GM12878 (cell line): ENCODE data around the gene NUP93. TPM values are rescaled to one million over a fixed set of nuclear protein-coding genes. Genes with fewer than 3 reads are reported as not detected.
A peak's percentile ranks its signal among the peaks of the same experiment; 100 is the strongest.

Experiments
- CHD4 ChIP-seq: fragments of 200-600 bp; sonication (generic); IDR thresholded peaks from 2 replicates; pipeline ENCODE4 v1.6.1; 2016; ENCODE audit warnings: mild to moderate bottlenecking
- E2F8 ChIP-seq: fragments of 450-650 bp; IDR thresholded peaks from 2 replicates; pipeline ENCODE4 v1.6.1; 2018; ENCODE audit warnings: mild to moderate bottlenecking, low read depth, moderate library complexity; ENCODE audit not compliant: partially characterized antibody
- IKZF2 ChIP-seq, 2 experiments: fragments of 450-650 bp; IDR thresholded peaks; 2 replicates each; pipeline ENCODE4 v1.6.1; 2017; ENCODE audit warnings: mild to moderate bottlenecking in 2 of 2, moderate library complexity in 2 of 2
- IRF4 ChIP-seq: IDR thresholded peaks from 2 replicates; pipeline ENCODE4 v1.6.1; 2011; ENCODE audit warnings: low read depth, low read length
- NR2C1 ChIP-seq: fragments of 450-650 bp; IDR thresholded peaks from 2 replicates; pipeline ENCODE4 v1.6.1; 2017; ENCODE audit warnings: antibody characterized with exemption, mild to moderate bottlenecking, moderate library complexity
- NR2C2 ChIP-seq: IDR thresholded peaks from 2 replicates; pipeline ENCODE4 v1.6.1; 2011; ENCODE audit warnings: borderline replicate concordance, low read depth; ENCODE audit not compliant: control insufficient read depth, insufficient read length
- NR2F1 ChIP-seq: fragments of 450-650 bp; conservative IDR thresholded peaks from 2 replicates; pipeline ENCODE4 v1.6.1; 2017; ENCODE audit warnings: mild to moderate bottlenecking
- POLR2AphosphoS2 ChIP-seq: IDR thresholded peaks from 2 replicates; pipeline ENCODE4 v1.6.1; 2011; ENCODE audit warnings: low read depth, mild to moderate bottlenecking, low read length, improper control_type of control experiment, moderate library complexity
- RBBP5 ChIP-seq: fragments of 200-600 bp; sonication (generic); conservative IDR thresholded peaks from 2 replicates; pipeline ENCODE4 v1.6.1; 2016
- RFX5 ChIP-seq: IDR thresholded peaks from 2 replicates; pipeline ENCODE4 v1.6.1; 2011; ENCODE audit warnings: low read depth, low read length, improper control_type of control experiment
- SIN3A ChIP-seq: IDR thresholded peaks from 2 replicates; pipeline ENCODE4 v1.6.1; 2012; ENCODE audit warnings: low read depth, low read length, improper control_type of control experiment
- SREBF1 ChIP-seq: IDR thresholded peaks from 2 replicates; pipeline ENCODE4 v1.6.1; 2012; ENCODE audit warnings: mild to moderate bottlenecking, low read length
- STAT3 ChIP-seq: IDR thresholded peaks from 2 replicates; pipeline ENCODE4 v1.6.1; 2011; ENCODE audit warnings: low read depth, low read length, improper control_type of control experiment
- TCF3 ChIP-seq: IDR thresholded peaks from 2 replicates; pipeline ENCODE4 v1.6.1; 2012; ENCODE audit warnings: low read depth, mild to moderate bottlenecking, low read length, borderline replicate concordance; ENCODE audit not compliant: insufficient read depth
- TCF7 ChIP-seq: IDR thresholded peaks from 2 replicates; pipeline ENCODE4 v1.6.1; 2014; ENCODE audit warnings: antibody characterized with exemption, borderline replicate concordance
- YBX1 ChIP-seq: fragments of 450-650 bp; IDR thresholded peaks from 2 replicates; pipeline ENCODE4 v1.6.1; 2016; ENCODE audit warnings: antibody characterized with exemption
- ZBTB4 ChIP-seq: fragments of 450-650 bp; formaldehyde crosslinking; IDR thresholded peaks from 2 replicates; pipeline ENCODE4 v1.4.0; 2022; ENCODE audit warnings: mild to moderate bottlenecking, moderate library complexity
- ZNF207 ChIP-seq: fragments of 450-650 bp; IDR thresholded peaks from 2 replicates; pipeline ENCODE4 v1.6.1; 2014; ENCODE audit warnings: antibody characterized with exemption, mild to moderate bottlenecking, borderline replicate concordance
- ZSCAN29 ChIP-seq: fragments of 450-650 bp; IDR thresholded peaks from 2 replicates; pipeline ENCODE4 v1.6.1; 2017; ENCODE audit warnings: mild to moderate bottlenecking, moderate library complexity
- polyA plus RNA-seq, 11 experiments: library from polyadenylated mRNA; depleted of rRNA in 4 of 11; unstranded in 6 of 11; stranded (reverse) in 5 of 11; fragments of >200 nt; fragmentation: Nextera tagmentation in 4 of 11; fragmentation: Illumina TruSeq in 1 of 11; extraction: Ambion mirVana in 4 of 11; extraction: Trizol in 1 of 11; gene quantifications; 1 replicate in 1 of 11; 2 replicates in 10 of 11; pipeline versions ENCODE4 v1.2.1 to v1.2.3, GENCODE V29; 2011 to 2016; ENCODE audit warnings: inconsistent platforms in 2 of 11, missing spikeins in 2 of 11, low read depth in 1 of 11
- total RNA-seq, 4 experiments: library from RNA; depleted of rRNA in 3 of 4; stranded (reverse); fragments of >200 nt in 3 of 4; fragmentation: Illumina TruSeq in 1 of 4; extraction: Trizol in 1 of 4; gene quantifications; 2 replicates each; pipeline versions ENCODE4 v1.2.1 to v1.2.3, GENCODE V29; 2013 to 2021
- TF ChIP-seq, protein P1 (sequence below): IDR thresholded peaks from 2 replicates; pipeline ENCODE4 v1.6.1; 2011; ENCODE audit warnings: borderline replicate concordance, low read depth, mild to moderate bottlenecking, moderate library complexity, mixed read lengths, low read length; ENCODE audit not compliant: insufficient read depth; ENCODE audit errors: extremely low read length
- TF ChIP-seq, protein P2 (sequence below): fragments of 450-650 bp; IDR thresholded peaks from 2 replicates; pipeline ENCODE4 v1.6.1; 2016; ENCODE audit warnings: mild to moderate bottlenecking
- TF ChIP-seq, protein P3 (sequence below): IDR thresholded peaks from 2 replicates; pipeline ENCODE4 v1.6.1; 2012; ENCODE audit warnings: low read depth, low read length, improper control_type of control experiment

NUP93 gene
- total and polyA plus RNA-seq, 10 of the 15 experiments (the other 5 are each of a cell fraction or from before 2014, with no cell fraction given), result 82.2 to 175 (median 101) TPM

GRCh38 chr16:56869513-56870275, 139.8 kb downstream of the NUP93 start (continued):
- TF ChIP-seq E2F8 (no peak), POLR2AphosphoS2 (no peak), CHD4 (no peak), RBBP5 (no peak), SREBF1 (no peak), NR2C2 (no peak), RFX5 (no peak), ZSCAN29 (no peak), TCF7 (no peak), ZNF207 (no peak), IRF4 (no peak), ZBTB4 (CRISPR knock-in tag) (no peak), TCF3 (no peak), SIN3A (no peak), STAT3 (no peak), YBX1 (no peak), NR2F1 (peak; percentile 53), NR2C1 (no peak), IKZF2 (IDR thresholded peaks at IDR 0.05) (0 out of 4 replicates have a peak, but pooled peaks of 1 of the 2 experiments have one; percentile 13)
- TF ChIP-seq, protein P1, sequence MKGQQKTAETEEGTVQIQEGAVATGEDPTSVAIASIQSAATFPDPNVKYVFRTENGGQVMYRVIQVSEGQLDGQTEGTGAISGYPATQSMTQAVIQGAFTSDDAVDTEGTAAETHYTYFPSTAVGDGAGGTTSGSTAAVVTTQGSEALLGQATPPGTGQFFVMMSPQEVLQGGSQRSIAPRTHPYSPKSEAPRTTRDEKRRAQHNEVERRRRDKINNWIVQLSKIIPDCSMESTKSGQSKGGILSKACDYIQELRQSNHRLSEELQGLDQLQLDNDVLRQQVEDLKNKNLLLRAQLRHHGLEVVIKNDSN, result no peak
- TF ChIP-seq, protein P2, sequence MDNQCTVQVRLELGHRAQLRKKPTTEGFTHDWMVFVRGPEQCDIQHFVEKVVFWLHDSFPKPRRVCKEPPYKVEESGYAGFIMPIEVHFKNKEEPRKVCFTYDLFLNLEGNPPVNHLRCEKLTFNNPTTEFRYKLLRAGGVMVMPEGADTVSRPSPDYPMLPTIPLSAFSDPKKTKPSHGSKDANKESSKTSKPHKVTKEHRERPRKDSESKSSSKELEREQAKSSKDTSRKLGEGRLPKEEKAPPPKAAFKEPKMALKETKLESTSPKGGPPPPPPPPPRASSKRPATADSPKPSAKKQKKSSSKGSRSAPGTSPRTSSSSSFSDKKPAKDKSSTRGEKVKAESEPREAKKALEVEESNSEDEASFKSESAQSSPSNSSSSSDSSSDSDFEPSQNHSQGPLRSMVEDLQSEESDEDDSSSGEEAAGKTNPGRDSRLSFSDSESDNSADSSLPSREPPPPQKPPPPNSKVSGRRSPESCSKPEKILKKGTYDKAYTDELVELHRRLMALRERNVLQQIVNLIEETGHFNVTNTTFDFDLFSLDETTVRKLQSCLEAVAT, result no peak
- TF ChIP-seq, protein P3, sequence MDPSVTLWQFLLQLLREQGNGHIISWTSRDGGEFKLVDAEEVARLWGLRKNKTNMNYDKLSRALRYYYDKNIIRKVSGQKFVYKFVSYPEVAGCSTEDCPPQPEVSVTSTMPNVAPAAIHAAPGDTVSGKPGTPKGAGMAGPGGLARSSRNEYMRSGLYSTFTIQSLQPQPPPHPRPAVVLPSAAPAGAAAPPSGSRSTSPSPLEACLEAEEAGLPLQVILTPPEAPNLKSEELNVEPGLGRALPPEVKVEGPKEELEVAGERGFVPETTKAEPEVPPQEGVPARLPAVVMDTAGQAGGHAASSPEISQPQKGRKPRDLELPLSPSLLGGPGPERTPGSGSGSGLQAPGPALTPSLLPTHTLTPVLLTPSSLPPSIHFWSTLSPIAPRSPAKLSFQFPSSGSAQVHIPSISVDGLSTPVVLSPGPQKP, result no peak
